Activated naive CD8-positive, alpha-beta T cell (primary cell): ENCODE results near the gene LINGO1.

Experiments used
- H3K27ac Mint-ChIP-seq: one replicate; pipeline ENCODE4 v1.8.0; 2021; ENCODE audit warnings: mixed read lengths
- H3K27me3 Mint-ChIP-seq: one replicate; pipeline ENCODE4 v1.8.0; 2021; ENCODE audit warnings: mixed read lengths
- H3K36me3 Mint-ChIP-seq: one replicate; pipeline ENCODE4 v1.8.0; 2021; ENCODE audit warnings: mixed read lengths
- H3K4me1 Mint-ChIP-seq: one replicate; pipeline ENCODE4 v1.8.0; 2021; ENCODE audit warnings: low read depth, mixed read lengths
- H3K4me3 Mint-ChIP-seq: one replicate; pipeline ENCODE4 v1.8.0; 2021; ENCODE audit warnings: mild to moderate bottlenecking, mixed read lengths
- H3K9me3 Mint-ChIP-seq: one replicate; pipeline ENCODE4 v1.8.0; 2021; ENCODE audit warnings: low read depth, mixed read lengths

Gene LINGO1

DNA sequence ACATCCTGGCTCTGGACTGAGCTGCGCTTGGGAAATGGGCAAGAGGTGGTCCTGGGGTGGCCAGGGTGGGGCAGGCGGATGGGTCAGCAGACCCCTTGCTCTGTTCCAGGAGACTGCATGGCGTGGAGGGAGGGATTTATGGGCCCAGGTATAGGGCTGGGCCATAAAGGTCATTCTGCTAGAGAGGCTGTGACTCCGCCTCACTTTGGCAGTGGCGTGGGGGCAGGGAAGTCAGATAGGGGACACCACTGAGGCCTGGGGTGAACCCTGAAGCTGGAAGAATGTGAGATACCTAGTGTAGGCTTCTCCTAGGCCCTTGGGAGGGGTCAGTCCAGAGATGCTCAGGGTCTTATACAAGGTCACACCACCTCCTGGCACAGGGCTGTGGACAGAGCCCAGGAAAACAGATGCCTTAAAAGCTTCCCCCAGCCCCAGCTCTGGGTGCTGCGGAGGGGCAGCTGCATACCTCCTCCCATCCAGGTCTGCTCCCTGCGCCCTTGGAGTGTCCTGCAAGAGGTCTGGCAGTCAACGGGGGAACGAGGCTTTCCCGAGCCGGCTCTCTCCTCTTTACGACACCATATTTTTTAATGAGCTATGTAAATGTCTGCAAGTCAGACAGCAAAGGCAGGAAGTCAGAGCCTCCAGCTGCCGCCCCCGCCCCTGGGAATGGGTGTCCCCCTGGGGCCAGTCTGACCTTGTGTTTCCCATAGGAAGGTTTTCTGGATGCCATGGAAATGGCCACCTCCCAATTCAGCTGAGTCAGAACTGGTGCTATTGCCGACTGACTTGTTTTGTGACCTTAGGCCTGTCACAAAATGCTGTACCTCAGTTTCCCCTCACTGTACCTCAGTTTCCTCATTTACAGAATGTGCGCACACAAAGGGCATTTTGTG lies 26.3 kb downstream of the LINGO1 start:
- Mint-ChIP-seq H3K4me1 (peaks cover 6% of the 10 kb centered on the region), H3K36me3 (no peaks in the 10 kb centered on the region), H3K27me3 (no peaks in the 10 kb centered on the region), H3K27ac (no peak overlapping the region), H3K9me3 (no peaks in the 10 kb centered on the region), H3K4me3 (no peak overlapping the region)

DNA sequence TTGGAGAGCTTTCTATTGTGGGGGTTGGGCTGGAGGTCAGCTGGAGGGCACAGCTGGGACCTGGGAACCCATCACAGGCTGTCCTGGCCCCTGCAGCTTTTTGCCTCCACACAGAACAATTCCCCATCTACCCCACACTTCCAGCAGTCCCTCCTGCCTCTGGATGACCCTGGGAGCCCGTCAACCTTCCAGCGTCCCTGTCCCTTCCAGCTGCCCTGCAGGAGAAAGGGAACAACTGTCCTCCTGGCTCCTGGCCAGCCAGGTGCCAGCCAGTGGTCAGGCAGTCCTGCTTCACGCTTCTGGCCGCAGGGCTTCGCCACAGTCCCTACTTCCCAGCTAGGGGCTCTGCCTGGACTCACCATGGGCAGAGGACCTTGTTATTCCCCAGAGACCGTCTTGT lies 27.2 kb downstream of the LINGO1 start:
- Mint-ChIP-seq H3K27me3 (no peaks in the 10 kb centered on the region), H3K9me3 (no peaks in the 10 kb centered on the region), H3K27ac (no peak overlapping the region), H3K36me3 (no peaks in the 10 kb centered on the region), H3K4me1 (peaks cover 6% of the 10 kb centered on the region), H3K4me3 (no peak overlapping the region)

DNA sequence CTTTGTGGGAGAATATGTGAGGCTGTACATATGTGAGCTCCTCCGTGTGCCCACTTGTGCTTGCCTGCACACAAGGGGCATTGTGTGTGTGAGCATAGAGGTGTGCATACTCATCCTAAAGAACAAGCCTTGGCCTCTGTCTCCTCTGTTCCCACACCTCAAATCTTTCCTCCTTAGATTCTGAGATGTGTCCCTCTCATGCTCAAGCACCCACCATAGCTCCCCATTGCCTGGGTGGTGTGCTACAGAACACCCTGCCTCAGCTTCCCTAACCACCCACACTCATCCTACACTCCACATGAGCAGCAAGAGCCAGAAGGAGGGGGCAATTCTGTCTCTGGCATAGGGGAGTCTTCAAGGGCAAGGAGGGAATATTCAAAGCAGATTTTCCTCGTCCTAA lies 27.7 kb downstream of the LINGO1 start:
- Mint-ChIP-seq H3K27ac (no peak overlapping the region), H3K27me3 (no peaks in the 10 kb centered on the region), H3K36me3 (no peaks in the 10 kb centered on the region), H3K4me3 (no peak overlapping the region), H3K9me3 (no peaks in the 10 kb centered on the region), H3K4me1 (peaks cover 6% of the 10 kb centered on the region)

DNA sequence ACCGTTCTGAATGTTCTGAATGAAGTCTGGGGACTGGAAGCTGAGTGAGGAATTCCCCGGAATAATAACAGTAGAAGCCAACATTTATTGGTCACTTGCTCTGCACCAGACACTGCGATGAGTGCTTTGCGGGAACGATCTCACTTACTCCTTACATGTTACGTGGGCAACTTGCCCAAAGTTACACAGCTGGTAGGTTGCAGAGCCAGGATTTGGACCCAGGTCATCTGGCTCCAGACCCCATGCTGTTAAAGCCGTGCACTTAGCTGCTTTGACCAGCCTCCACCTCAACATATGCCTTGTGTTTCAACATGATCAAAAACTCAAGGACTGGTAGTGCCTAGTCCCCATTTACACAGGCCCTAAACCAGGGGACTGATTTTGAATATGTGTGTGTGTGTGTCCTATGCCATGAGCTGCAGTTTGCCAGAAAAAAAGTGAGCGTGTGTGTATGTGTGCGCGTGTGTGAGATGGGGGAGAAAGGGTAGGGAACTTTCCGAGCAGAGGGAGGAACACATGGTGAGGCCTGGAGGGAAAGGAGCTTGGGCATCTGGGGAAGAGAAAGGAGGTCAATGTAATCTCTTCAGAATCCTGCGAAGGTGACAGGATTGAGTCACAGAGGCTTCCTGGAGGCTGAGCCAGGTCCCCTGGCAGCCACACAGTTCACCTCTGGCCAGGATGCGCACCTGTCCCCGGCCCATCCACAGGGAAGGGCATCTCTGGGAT lies 28.9 kb downstream of the LINGO1 start:
- Mint-ChIP-seq H3K4me1 (peaks cover 6% of the 10 kb centered on the region), H3K4me3 (no peak overlapping the region), H3K27me3 (no peaks in the 10 kb centered on the region), H3K9me3 (no peaks in the 10 kb centered on the region), H3K27ac (no peak overlapping the region), H3K36me3 (no peaks in the 10 kb centered on the region)

DNA sequence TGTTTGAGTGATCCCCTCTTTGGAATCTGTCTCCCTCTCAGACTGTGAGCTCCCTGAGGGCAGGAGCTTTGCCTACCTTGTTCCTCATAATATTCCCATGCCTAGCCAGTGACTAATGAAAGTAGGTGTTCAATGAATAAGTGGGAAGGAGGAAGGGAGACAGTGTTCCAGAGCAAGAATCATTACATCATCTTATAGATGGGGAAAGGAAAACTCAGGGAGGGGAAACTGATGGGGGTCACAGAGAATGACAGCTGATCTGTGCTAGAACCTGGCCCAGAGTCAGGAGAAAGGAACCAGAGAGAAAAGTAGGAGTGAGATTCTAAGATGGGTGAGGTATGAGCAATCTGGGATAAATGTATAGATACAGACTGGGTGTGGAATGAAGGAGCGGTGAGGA lies 29.9 kb downstream of the LINGO1 start:
- Mint-ChIP-seq H3K36me3 (no peaks in the 10 kb centered on the region), H3K4me1 (peaks cover 6% of the 10 kb centered on the region), H3K4me3 (no peak overlapping the region), H3K27me3 (no peaks in the 10 kb centered on the region), H3K27ac (no peak overlapping the region), H3K9me3 (no peaks in the 10 kb centered on the region)

DNA sequence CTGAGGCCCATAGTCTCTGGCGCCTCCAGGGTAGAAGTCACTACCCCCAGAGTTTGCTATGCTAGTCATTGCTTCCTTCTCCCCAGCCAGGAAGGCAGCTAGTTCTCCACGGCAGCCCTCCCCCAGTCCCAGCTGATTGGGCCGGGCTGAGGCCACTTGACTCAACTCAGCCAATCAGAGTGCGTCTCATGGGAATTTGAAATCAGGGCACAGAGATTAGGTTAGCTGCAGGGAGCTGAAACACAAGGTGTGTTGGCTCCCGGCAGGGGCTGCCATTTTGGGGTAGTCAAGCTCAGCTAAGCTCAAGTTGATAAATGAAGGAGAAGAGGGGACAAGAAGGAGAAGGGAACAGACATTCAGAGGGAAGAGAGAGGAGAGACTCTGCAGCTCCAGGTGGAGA lies 32.8 kb downstream of the LINGO1 start:
- H3K9me3 Mint-ChIP-seq: no peaks in the 10 kb centered on the region
- no peaks in the 10 kb centered on the region for H3K27me3 Mint-ChIP-seq
- H3K36me3 Mint-ChIP-seq: no peaks in the 10 kb centered on the region
- H3K4me1 Mint-ChIP-seq: peaks cover 4% of the 10 kb centered on the region
- H3K4me3 Mint-ChIP-seq: no peak overlapping the region
- no peak overlapping the region for H3K27ac Mint-ChIP-seq

DNA sequence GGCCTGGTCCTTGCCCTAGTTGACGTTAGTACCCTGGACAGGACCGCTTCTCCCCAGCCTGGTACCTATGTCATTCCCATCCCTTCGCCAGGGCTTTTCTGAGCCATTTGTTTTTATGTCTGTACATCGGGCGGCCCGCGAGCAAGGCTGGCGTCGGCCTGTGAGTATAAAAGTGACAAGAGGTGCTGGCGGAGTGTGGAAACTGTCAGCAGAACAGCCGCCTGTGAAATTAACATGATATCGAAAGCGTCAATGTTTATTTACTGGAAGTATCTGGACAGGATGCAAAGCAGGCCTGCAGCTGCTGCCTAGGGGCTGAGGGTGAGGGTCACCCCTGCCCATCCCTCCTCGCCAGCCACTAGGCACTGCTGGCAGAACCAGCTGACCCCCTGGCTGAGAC lies 33.4 kb downstream of the LINGO1 start:
- Mint-ChIP-seq H3K27me3 (no peaks in the 10 kb centered on the region), H3K27ac (no peak overlapping the region), H3K36me3 (no peaks in the 10 kb centered on the region), H3K9me3 (no peaks in the 10 kb centered on the region), H3K4me1 (no peaks in the 10 kb centered on the region), H3K4me3 (no peak overlapping the region)

DNA sequence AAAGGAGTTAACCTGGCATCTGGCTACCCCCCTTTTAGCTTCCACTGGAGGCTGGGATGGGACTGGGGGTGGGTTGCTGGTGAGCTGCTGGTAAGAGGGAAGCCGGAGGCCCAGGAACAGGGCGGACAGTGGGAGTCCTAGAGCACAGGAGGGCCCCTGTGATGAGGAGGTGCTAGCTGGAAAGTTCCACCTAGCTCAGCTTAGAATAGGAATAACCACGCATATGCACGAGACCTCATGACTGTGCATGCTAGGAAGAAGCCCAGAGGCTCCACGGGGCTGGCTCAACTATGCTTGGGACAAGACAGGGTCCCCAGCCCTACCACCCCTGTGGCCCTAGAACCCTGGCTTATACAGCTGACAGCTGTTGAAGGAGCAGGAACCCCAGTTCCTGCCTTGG lies 34.1 kb downstream of the LINGO1 start:
- H3K9me3 Mint-ChIP-seq: no peaks in the 10 kb centered on the region
- H3K4me3 Mint-ChIP-seq: no peak overlapping the region
- no peaks in the 10 kb centered on the region for H3K27me3 Mint-ChIP-seq
- no peak overlapping the region for H3K27ac Mint-ChIP-seq
- no peaks in the 10 kb centered on the region for H3K4me1 Mint-ChIP-seq
- H3K36me3 Mint-ChIP-seq: no peaks in the 10 kb centered on the region

DNA sequence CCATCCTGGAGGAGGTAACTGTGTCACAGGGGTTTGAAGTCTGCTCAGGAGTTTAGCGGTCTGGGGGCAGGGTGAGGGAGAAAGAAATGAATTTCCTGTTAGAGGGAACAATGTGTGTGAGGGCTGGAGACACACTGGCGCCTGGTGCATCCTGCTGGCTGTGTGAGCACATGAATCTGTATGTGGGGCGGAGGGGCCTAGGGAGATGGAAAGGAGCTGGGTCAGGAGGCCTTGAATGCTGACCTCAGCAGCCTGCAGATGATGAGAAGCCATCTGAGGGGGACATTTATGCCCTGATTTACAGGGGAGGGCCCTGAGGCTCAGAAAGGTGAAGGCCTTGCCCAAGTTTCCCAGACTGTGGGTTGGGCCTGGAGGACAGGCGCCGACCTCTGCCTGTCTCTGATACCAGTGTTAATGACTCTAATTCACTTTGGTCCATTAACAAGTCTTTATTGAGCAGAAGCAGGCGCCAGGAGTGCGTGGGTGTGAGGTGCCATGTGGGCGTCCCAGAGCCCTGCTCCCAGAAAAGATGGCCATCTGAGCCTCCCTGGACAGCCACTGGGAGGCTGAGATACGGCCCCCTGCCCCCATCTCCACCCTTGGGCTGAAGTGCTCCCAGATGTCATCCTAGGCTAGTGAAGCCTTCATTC lies 34.8 kb downstream of the LINGO1 start:
- Mint-ChIP-seq H3K4me1 (no peaks in the 10 kb centered on the region), H3K9me3 (no peaks in the 10 kb centered on the region), H3K4me3 (no peak overlapping the region), H3K27me3 (no peaks in the 10 kb centered on the region), H3K36me3 (no peaks in the 10 kb centered on the region), H3K27ac (no peak overlapping the region)

DNA sequence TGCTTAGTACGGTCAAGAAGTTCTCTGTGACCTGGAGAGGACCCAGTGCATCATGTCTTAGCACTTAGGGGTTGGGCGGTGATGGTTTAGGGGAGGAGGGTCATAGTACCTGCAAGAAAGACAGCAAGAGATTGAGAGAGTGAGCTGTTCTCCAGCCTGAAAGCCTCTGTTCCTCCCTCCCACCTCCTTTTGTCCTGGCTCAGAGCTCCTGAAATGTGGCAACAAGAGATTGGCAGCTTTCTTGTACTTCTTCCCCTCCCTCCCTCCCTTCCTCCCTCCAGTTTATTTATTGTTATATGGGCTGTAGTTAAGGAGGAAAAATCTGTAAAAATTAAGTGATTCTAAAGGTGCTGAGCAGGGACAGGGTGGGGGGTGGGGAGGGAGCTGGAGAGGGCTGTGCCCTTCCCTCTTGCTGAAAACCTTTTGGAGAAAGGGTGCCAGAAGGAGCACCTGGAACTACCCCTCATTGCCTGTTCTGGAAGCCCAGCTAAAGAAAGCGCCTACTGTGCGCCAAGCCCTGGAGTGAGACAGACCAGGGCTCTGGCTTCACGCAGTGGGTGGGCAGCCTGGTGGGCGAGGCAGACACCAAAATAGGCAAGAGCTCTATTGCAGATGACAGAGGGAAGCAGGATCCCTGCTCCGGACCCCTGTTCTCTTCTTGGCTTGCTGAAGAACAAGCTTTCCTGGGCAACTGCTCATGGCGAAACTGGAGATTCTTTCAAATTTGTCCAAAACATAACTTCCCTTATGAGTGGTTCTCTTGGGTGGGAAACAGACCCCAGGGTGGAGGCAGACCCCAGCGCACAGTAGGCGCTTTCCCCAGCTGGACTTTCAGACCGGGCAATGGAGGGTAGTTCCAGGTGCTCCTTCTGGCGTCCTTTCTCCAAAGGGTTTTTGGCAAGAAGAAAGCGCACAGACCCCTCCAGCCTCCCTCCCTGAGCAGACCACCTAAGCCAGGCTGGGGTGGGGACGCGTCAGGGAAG lies 35.6 kb downstream of the LINGO1 start:
- Mint-ChIP-seq H3K4me1 (no peaks in the 10 kb centered on the region), H3K4me3 (no peak overlapping the region), H3K27me3 (no peaks in the 10 kb centered on the region), H3K27ac (no peak overlapping the region), H3K36me3 (no peaks in the 10 kb centered on the region), H3K9me3 (no peaks in the 10 kb centered on the region)

DNA sequence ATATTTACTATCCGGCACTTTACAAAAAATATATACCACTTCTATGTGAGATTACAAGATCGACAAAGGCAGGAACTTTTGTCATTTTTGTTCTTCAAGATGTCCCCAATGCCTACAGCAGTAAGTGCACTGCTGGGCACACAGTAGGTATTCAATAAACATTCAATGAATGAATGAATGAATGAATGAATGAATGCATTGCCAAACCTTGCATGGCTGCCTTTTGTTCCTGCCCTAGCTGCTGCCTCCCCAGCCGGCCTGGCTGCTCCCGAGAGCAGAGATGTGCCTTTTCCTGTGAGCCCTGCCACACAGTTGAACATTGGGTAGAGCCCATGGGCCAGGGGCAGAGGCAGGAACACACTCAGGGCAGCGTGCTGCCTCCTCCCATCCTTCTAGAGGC lies 37.5 kb downstream of the LINGO1 start:
- Mint-ChIP-seq H3K27me3 (no peaks in the 10 kb centered on the region), H3K4me1 (no peaks in the 10 kb centered on the region), H3K27ac (no peak overlapping the region), H3K36me3 (no peaks in the 10 kb centered on the region), H3K9me3 (no peaks in the 10 kb centered on the region), H3K4me3 (no peak overlapping the region)

DNA sequence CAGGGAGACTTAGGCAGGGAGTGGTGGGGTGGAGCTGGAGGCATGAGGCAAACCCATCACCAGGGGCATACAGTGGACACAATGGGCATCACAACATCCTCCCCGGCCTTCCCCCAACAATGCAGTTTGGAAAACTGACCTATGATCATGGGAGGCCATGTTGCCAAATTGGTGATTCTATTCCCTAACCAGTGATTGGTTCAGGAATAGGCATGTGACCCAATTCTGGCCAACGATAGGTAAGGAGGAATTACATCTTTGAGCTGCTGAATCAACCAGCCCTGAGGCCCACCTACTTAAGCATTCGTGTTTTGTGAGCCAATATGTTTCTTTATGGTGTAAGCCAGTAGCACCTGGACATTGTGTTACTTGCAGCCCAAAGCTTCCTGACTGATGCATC lies 40.0 kb downstream of the LINGO1 start:
- Mint-ChIP-seq H3K36me3 (no peaks in the 10 kb centered on the region), H3K4me1 (no peaks in the 10 kb centered on the region), H3K27me3 (no peaks in the 10 kb centered on the region), H3K9me3 (no peaks in the 10 kb centered on the region), H3K4me3 (no peak overlapping the region), H3K27ac (no peak overlapping the region)

DNA sequence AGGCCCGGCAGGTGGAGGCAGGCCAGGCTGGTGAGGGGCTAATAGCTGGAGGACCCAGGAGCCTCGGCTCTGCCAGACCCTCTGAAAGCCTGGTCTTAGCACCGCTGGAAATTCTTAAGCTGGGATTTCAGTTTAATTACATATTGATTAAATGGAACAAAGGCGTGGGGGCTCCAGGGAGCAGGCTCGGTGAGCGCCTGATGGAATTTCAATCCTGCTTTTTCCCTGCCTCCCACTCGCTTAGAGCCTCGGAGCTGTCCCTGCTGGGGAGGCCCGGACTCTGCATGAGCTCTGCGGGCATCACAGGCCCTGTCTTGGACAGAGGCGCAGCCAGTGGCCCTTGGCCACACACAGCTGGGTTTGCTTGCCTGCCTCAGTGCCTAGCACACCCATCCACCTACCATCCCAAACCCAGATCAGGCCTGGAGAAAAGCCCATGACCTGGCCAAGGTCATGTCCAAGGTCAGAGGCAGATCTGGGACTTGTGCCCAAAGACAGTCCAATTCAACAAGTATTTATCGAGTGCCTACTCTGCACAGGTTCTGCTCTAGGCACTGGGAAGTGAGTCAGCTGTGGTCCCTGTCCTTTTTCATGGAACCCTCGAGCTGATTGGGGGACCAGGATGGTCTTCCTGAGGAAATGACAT lies 40.6 kb downstream of the LINGO1 start:
- Mint-ChIP-seq H3K36me3 (no peaks in the 10 kb centered on the region), H3K27me3 (no peaks in the 10 kb centered on the region), H3K4me1 (no peaks in the 10 kb centered on the region), H3K27ac (no peak overlapping the region), H3K9me3 (no peaks in the 10 kb centered on the region), H3K4me3 (no peak overlapping the region)

DNA sequence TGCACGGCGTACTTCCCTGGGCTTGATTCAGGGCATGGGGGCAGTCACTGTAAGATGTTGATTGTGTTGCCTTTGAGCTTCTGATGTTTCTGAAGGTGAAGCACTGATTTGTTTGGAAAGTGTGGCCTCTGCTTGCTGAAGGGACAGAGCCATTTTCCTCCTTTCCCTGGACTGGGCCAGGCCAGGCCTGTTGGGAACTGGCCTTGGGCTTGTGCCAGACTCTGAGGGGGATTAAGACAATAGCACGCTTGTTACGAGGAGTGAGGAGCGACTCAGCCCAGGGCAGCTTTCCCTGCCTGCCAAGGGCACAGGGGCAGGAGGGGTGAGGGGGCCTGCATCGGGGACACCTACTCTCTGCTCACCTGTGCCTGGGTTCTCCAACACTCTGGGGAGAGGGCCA lies 42.9 kb downstream of the LINGO1 start:
- no peak overlapping the region for H3K4me3 Mint-ChIP-seq
- H3K9me3 Mint-ChIP-seq: no peaks in the 10 kb centered on the region
- H3K27ac Mint-ChIP-seq: no peak overlapping the region
- H3K4me1 Mint-ChIP-seq: no peaks in the 10 kb centered on the region
- no peaks in the 10 kb centered on the region for H3K27me3 Mint-ChIP-seq
- no peaks in the 10 kb centered on the region for H3K36me3 Mint-ChIP-seq
